GM08714 (cell line): ENCODE results near the gene C10orf105.

Source experiments
- H3K4me3 ChIP-seq: fragments of 200-500 bp; sonication (Bioruptor generic); 2 replicates; pipeline ENCODE4 v1.5.1; 2014; ENCODE audit warnings: mild to moderate bottlenecking, low read length, inconsistent platforms
- ZNF274 ChIP-seq: IDR thresholded peaks from 2 replicates; pipeline ENCODE4 v1.6.1; 2012; ENCODE audit warnings: mild to moderate bottlenecking, low read depth, low read length

C10orf105 gene

DNA sequence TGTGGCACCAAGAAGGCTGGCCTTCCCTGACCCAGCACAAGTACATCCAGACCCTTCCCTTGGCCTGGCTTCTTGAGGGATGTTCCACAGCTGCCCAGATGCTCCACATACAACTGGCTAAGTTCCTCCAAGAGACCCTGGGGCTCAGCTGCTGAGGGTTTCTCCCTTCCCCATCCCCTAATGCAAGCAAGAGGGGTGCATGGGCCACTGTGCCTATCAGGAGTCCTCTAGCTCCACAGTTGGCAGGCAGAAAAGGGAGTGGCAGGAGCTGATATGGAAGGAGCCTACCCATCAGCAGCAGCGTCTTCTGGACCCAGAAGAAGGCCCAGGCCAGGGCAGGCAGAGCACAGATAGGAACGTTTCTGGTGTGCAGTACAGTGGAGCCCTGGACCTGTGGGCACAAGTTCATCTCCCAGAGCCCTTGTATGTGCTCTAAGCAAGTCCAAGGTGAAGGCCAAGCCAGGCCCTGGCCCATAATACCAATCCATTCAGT is 27.5 kb upstream of the C10orf105 start:
- no peak for TF ChIP-seq ZNF274
- H3K4me3 ChIP-seq, result no peak overlapping the region

- no peak overlapping the region for H3K4me3 ChIP-seq
- no peak for TF ChIP-seq ZNF274
Measured at GRCh38 chr10:71746344-71747037, 26.9 kb upstream of the C10orf105 start.

DNA sequence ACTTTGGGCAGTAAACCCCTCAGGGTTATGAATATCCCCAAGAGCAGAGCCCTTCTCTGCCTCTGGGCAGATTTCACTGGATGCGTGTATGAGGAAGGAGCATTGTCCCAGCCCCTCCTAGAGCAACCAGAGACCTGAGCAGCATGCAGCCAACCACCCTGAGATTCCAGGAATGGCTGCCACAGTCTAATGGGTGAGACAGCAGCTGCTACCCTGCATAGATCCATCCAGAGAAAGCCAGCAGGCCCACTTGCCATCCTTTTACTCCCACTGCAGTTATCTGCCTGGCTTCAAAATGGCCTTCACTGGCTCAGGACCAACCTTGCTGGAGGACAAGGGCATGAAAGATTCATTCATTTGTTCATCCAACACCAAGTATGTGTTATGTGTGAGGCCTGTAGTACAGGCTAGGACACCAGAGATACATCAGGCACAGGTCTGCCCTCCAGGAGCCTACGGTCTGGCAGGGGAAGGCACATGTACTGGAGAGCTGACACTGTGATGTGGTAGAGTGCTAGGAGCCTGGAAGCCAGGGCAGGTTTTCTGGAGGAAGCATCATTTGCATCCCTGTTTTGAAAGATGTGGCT is 26.2 kb upstream of the C10orf105 start:
- no peak overlapping the region for H3K4me3 ChIP-seq
- TF ChIP-seq ZNF274, result no peak

DNA sequence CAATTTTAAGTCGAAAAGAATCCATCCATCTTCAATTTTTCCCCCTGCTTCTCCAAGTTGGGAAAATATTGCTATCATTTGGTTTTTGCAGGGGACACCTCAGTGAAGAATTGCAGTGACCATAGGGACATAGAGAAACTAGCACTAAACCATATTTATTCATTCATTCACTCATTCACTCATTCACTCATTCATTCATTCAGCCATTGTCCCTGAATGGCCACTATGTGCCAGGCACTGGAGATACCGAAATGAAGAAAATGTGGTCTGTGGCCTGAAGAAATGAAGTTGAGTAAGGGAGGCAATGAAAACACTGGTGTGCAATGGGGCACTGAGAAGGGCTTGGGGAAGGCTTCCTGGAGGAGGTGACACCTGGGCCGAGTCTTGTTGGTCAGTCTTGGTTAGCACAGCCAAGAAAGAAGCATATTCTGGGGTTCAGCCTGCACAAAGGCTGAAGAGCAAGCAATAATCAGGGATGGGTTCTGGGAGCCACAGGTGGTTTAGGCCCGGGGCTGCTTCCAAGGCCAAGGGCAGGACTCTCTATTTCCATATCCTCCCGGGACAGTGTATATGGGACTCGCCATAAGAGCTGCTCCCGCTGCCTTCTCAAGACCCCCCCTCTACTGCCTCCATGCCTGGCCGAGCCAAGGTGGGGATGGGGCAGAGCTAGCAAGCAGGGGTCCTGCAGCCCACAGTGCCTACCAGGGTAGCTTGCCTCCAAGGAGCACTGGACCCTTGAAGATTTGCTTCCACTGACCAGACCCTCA is 25.5 kb upstream of the C10orf105 start:
- TF ChIP-seq ZNF274, result no peak
- no peak overlapping the region for H3K4me3 ChIP-seq

GRCh38 chr10:71743866-71744265 is 24.3 kb upstream of the C10orf105 start:
- H3K4me3 ChIP-seq, result no peak overlapping the region
- TF ChIP-seq ZNF274, result no peak

DNA sequence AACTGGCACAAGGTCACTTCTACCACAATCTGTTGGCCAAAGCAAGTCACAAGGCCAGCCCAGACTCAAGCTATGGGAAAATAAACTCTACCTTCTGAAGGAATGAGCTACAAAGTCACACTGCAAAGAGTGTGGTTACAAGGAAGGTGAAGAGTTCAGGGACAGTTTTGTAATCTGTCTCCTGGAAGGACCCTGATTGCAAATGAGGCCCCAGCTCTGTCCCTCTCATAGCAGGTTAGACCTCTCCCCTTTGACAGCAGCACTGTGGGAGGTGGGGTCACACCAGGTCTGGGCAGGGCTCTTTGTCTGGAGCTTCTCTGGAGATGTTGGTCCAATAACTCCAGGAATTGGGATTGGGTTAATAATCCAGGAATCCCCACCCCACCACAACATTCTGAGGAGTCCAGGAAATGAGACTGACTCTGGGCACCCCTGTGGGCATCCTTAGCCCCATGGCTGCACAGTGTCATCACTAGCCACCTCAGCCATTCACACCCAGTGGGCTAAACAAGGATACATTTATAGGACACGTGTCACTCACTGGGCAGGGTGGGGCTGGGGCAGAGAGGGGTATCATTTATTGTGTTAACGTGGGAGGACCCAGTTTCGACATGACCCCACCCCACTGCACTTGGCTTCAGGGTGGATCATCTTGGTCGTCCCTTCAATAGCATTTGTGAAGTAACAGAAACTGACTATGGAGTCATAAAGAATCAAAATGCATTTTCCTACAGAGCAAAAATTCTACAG is 23.7 kb upstream of the C10orf105 start:
- no peak for TF ChIP-seq ZNF274
- no peak overlapping the region for H3K4me3 ChIP-seq

DNA sequence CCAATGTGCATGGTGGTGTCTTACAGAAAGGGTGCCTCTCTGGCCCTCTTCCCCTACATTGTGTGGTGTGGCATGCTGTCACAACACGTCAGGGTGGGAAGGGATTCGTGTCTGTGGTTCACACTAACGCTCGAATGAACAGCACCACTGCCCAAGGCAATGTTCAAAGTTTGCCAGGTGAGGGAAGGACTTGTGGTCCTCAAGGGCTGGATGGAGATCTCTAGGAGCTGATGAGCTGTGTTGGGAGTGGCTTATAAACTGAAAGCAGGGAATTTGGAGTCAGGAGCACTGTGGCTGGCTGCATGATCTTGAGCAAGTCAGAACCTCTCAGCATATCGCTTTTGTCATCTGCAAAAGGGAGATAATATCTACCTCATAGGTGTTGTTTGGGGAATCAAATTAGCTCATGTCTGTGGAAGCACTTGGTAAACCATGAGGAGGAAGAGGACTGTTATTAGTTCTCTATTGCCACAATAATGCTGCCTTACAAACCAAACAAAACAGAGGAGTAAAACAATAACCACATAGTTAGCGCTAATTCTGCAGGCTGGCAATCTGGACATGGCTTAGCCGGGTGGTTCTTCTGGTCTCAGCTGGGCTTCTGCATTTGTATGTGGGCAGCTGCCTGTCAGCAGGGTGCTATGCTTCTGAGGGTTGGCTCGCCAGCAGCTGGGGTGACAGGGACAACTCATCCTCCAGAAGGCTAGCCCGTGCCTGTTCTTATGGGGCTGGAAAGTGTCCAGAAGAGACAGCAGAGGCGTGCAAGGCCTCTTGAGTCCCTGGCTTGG is 22.9 kb upstream of the C10orf105 start:
- no peak overlapping the region for H3K4me3 ChIP-seq
- TF ChIP-seq ZNF274, result no peak

- no peak overlapping the region for H3K4me3 ChIP-seq
- TF ChIP-seq ZNF274, result no peak
Measured at GRCh38 chr10:71741671-71742070, 22.1 kb upstream of the C10orf105 start.

- no peak overlapping the region for H3K4me3 ChIP-seq
- no peak for TF ChIP-seq ZNF274
Measured at GRCh38 chr10:71741029-71741428, 21.5 kb upstream of the C10orf105 start.

DNA sequence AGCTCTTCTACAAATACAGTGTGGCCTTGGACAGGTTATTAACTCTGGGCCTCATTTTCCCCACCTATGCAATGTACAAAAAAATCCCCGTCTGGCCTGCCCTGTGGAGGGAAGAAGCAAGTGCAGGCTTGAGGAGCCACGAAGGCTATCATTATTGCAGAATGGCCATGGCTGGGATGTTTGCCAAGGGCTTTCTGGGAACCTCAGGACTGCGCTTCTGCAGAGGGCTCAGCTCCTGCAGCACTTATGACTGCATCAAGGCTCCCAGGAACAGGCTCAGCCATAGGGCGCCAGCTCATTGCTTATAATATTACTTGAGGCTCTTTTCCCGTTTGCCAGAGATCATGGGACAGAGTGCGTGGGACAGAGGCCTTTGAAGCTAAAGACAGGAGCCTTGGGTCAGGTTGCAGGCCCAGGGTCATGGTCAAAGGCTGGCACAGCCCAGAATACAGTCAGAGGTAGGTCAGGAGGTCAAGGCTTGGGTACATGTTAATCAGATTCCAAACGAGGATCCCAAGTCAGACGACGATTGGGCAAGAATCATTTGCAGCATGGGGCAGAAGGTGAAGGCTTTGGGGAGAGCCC is 20.6 kb upstream of the C10orf105 start:
- TF ChIP-seq ZNF274, result no peak
- H3K4me3 ChIP-seq, result no peak overlapping the region

DNA sequence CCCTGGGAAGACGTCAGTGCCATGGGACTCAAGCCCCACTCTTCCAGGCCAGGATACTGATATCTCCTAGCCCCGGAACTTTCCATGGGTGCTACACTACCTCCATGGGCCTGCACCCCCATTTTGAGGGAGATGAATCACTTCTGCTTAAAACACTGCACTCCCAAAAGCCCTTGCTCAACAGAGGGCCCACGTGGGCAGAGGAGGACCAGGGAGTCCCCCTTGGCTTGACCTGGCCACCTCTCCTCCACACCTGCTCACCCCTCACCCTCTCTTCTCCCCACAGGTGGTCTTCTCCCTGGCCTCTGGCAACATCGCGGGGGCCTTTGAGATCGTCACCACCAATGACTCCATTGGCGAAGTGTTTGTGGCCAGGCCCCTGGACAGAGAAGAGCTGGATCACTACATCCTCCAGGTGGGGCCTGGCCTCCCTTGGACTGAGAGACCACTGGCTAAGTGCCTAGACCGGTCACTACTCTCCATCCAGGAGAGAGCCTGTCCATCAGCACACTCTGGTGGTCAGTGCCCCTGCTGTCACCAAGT is 19.9 kb upstream of the C10orf105 start:
- no peak for TF ChIP-seq ZNF274
- H3K4me3 ChIP-seq, result no peak overlapping the region

GRCh38 chr10:71737834-71738197 is 18.2 kb upstream of the C10orf105 start:
- no peak for TF ChIP-seq ZNF274
- no peak overlapping the region for H3K4me3 ChIP-seq

DNA sequence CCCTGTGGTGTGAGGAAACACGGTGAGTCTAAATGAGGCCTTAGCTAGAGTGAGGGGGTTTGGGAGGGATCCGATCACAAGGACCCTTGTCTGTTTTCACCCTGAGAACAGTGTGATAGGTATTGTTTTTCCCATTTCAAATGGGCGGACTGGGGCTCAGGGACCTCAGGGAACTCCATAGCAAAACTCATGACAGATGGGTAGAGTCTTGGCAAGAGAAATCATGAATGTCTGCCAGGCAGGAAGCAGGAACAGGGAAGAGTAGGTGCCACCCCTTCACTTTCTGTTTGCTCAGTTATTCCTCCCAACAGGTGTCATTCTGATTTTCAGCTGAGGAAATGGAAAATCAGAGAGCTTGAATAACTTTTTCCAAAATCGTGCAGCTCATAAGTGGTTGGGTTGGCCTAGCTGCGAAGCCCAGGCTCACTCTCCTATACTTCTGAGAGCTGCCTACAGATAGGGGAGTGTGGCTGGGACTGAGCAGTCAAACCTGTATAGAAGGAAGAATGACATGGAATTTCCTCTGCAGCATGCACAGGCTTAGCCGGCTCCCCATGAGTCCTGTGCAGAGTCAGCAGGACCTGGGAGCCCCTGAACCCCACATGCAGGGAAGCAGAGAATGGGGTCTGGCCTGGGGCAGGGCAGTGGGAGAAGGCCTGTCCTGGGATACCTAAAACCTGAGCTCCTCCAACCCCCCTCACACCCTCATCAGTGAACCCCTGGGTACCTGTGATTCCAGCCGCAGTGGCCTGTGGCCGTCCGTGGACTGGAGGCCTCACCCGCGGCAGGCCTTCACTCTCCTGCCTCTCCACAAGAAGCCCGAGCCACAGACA is 17.6 kb upstream of the C10orf105 start:
- TF ChIP-seq ZNF274, result no peak
- no peak overlapping the region for H3K4me3 ChIP-seq
